HepG2 (cell line): ENCODE measurements around the gene BCO2. TPM values are rescaled to one million over a fixed set of nuclear protein-coding genes. Genes with fewer than 3 reads are reported as not detected.
A peak's percentile ranks its signal among the peaks of the same experiment; 100 is the strongest.

Experiments
- CAMTA2 ChIP-seq: sonication (generic); formaldehyde crosslinking; IDR thresholded peaks from 2 replicates; pipeline ENCODE4 v1.4.0; 2020; ENCODE audit warnings: mild to moderate bottlenecking, missing genetic modification reagents, borderline replicate concordance
- CEBPB ChIP-seq: IDR thresholded peaks from 2 replicates; pipeline ENCODE4 v1.6.1; 2011; ENCODE audit warnings: low read depth, low read length, improper control_type of control experiment, borderline replicate concordance
- GPN1 ChIP-seq: sonication (generic); formaldehyde crosslinking; IDR thresholded peaks from 2 replicates; pipeline ENCODE4 v1.5.1; 2020; ENCODE audit warnings: missing genetic modification reagents, borderline replicate concordance
- HDAC2 ChIP-seq: sonication (generic); formaldehyde crosslinking; IDR thresholded peaks from 2 replicates; pipeline ENCODE4 v1.4.0; 2020; ENCODE audit warnings: missing genetic modification reagents
- MAFK ChIP-seq, 2 experiments: IDR thresholded peaks in 1 of 2; conservative IDR thresholded peaks in 1 of 2; 2 replicates each; pipeline ENCODE4 v1.6.1; 2011; ENCODE audit warnings: improper control_type of control experiment in 2 of 2, low read length in 2 of 2
- MLLT10 ChIP-seq: sonication (generic); formaldehyde crosslinking; IDR thresholded peaks from 2 replicates; pipeline ENCODE4 v1.4.0; 2020; ENCODE audit warnings: missing genetic modification reagents
- NFKBIZ ChIP-seq: IDR thresholded peaks from 2 replicates; pipeline ENCODE4 v1.6.1; 2018; ENCODE audit warnings: missing genetic modification reagents, missing compliant biosample characterization
- ONECUT2 ChIP-seq: sonication (generic); formaldehyde crosslinking; IDR thresholded peaks from 2 replicates; pipeline ENCODE4 v1.4.0; 2020; ENCODE audit warnings: missing genetic modification reagents
- PLRG1 ChIP-seq: fragments of 450-650 bp; conservative IDR thresholded peaks from 2 replicates; pipeline ENCODE4 v1.6.1; 2016
- USF2 ChIP-seq, 2 experiments: sonication (generic) in 1 of 2; formaldehyde crosslinking in 1 of 2; IDR thresholded peaks; 2 replicates each; pipeline versions ENCODE4 v1.5.1 to v1.6.1; 2011 to 2020; ENCODE audit warnings: borderline replicate concordance in 1 of 2, low read depth in 1 of 2, low read length in 1 of 2, mild to moderate bottlenecking in 1 of 2, missing genetic modification reagents in 1 of 2, moderate library complexity in 1 of 2
- ZFP36 ChIP-seq: fragments of 150-350 bp; IDR thresholded peaks from 2 replicates; pipeline ENCODE4 v1.6.1; 2018; ENCODE audit warnings: borderline replicate concordance, low read length, low read depth; ENCODE audit not compliant: partially characterized antibody
- ZNF251 ChIP-seq: sonication (generic); formaldehyde crosslinking; IDR thresholded peaks from 2 replicates; pipeline ENCODE4 v1.9.0; 2021; ENCODE audit warnings: mild to moderate bottlenecking, missing genetic modification reagents
- ZNF3 ChIP-seq: IDR thresholded peaks from 2 replicates; pipeline ENCODE4 v1.7.0; 2017; ENCODE audit warnings: inconsistent platforms
- ZNF383 ChIP-seq: sonication (generic); formaldehyde crosslinking; IDR thresholded peaks from 2 replicates; pipeline ENCODE4 v1.4.0; 2020; ENCODE audit warnings: missing genetic modification reagents, mild to moderate bottlenecking, borderline replicate concordance
- ZNF577 ChIP-seq: sonication (generic); formaldehyde crosslinking; IDR thresholded peaks from 2 replicates; pipeline ENCODE4 v1.4.0; 2020; ENCODE audit warnings: mild to moderate bottlenecking, low read depth, missing genetic modification reagents, borderline replicate concordance
- ZNF746 ChIP-seq: sonication (generic); formaldehyde crosslinking; IDR thresholded peaks from 2 replicates; pipeline ENCODE4 v1.8.0; 2022; ENCODE audit warnings: mild to moderate bottlenecking, missing genetic modification reagents
- polyA plus RNA-seq, 8 experiments: library from polyadenylated mRNA; depleted of rRNA in 3 of 8; stranded (reverse) in 7 of 8; unstranded in 1 of 8; fragments of >200 nt; fragmentation: Illumina TruSeq in 4 of 8; extraction: Trizol in 4 of 8; gene quantifications; 2 replicates each; pipeline versions ENCODE4 v1.2.1 to v1.2.3, GENCODE V29; 2011 to 2016; ENCODE audit warnings: low read depth in 4 of 8, missing spikeins in 1 of 8, mixed read lengths in 1 of 8; ENCODE audit not compliant: insufficient read depth in 1 of 8
- total RNA-seq, 5 experiments: library from RNA; depleted of rRNA; stranded (reverse); fragments of >200 nt; fragmentation: Illumina TruSeq; extraction: Trizol; gene quantifications; 2 replicates each; pipeline ENCODE4 v1.2.3, GENCODE V29; 2016; ENCODE audit warnings: low read depth in 1 of 5
- TF ChIP-seq, protein P1 (sequence below), 2 experiments: fragments of 450-650 bp in 1 of 2; sonication (generic) in 1 of 2; formaldehyde crosslinking in 1 of 2; IDR thresholded peaks; 2 replicates each; pipeline versions ENCODE4 v1.6.1 to v1.8.0; 2016 to 2022; ENCODE audit warnings: antibody characterized with exemption in 1 of 2, mild to moderate bottlenecking in 1 of 2, missing genetic modification reagents in 1 of 2
- TF ChIP-seq, protein P2 (sequence below): sonication (generic); formaldehyde crosslinking; IDR thresholded peaks from 2 replicates; pipeline ENCODE4 v1.8.0; 2022; ENCODE audit warnings: mild to moderate bottlenecking, missing genetic modification reagents

The BCO2 gene
- total and polyA plus RNA-seq, 2 of the 13 experiments (the other 11 are each of a cell fraction or from before 2014, with no cell fraction given) = 0.38 to 0.58 TPM

- TF ChIP-seq, protein P1, sequence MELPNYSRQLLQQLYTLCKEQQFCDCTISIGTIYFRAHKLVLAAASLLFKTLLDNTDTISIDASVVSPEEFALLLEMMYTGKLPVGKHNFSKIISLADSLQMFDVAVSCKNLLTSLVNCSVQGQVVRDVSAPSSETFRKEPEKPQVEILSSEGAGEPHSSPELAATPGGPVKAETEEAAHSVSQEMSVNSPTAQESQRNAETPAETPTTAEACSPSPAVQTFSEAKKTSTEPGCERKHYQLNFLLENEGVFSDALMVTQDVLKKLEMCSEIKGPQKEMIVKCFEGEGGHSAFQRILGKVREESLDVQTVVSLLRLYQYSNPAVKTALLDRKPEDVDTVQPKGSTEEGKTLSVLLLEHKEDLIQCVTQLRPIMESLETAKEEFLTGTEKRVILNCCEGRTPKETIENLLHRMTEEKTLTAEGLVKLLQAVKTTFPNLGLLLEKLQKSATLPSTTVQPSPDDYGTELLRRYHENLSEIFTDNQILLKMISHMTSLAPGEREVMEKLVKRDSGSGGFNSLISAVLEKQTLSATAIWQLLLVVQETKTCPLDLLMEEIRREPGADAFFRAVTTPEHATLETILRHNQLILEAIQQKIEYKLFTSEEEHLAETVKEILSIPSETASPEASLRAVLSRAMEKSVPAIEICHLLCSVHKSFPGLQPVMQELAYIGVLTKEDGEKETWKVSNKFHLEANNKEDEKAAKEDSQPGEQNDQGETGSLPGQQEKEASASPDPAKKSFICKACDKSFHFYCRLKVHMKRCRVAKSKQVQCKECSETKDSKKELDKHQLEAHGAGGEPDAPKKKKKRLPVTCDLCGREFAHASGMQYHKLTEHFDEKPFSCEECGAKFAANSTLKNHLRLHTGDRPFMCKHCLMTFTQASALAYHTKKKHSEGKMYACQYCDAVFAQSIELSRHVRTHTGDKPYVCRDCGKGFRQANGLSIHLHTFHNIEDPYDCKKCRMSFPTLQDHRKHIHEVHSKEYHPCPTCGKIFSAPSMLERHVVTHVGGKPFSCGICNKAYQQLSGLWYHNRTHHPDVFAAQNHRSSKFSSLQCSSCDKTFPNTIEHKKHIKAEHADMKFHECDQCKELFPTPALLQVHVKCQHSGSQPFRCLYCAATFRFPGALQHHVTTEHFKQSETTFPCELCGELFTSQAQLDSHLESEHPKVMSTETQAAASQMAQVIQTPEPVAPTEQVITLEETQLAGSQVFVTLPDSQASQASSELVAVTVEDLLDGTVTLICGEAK (IDR thresholded peaks at IDR 0.05) = no peak
- TF ChIP-seq, protein P1 (CRISPR knock-in tag; IDR thresholded peaks at IDR 0.05) = no peak
- TF ChIP-seq CAMTA2 (CRISPR knock-in tag) (no peak), ZNF251 (no peak), ZNF746 (CRISPR knock-in tag) (no peak), ZFP36 (no peak), PLRG1 (no peak), ZNF577 (CRISPR knock-in tag) (no peak), MLLT10 (CRISPR knock-in tag) (no peak), GPN1 (CRISPR knock-in tag) (no peak), ONECUT2 (CRISPR knock-in tag) (no peak), MAFK (conservative IDR thresholded peaks at IDR 0.05 in 1 of 2, IDR thresholded peaks at IDR 0.05 in 1 of 2; ENCODE audit: low read length in 2 of 2) (no peak), NFKBIZ (CRISPR knock-in tag) (no peak), ZNF383 (CRISPR knock-in tag) (no peak), HDAC2 (0 out of 2 replicates have a peak, but pooled peaks have one; percentile 11), CEBPB (0 out of 2 replicates have a peak, but pooled peaks have one; percentile 8), ZNF3 (CRISPR knock-in tag) (no peak), USF2 (IDR thresholded peaks at IDR 0.05; ENCODE audit: low read depth, low read length) (no peak), USF2 (CRISPR knock-in tag; IDR thresholded peaks at IDR 0.05; ENCODE audit: borderline replicate concordance) (no peak)
- TF ChIP-seq, protein P2, sequence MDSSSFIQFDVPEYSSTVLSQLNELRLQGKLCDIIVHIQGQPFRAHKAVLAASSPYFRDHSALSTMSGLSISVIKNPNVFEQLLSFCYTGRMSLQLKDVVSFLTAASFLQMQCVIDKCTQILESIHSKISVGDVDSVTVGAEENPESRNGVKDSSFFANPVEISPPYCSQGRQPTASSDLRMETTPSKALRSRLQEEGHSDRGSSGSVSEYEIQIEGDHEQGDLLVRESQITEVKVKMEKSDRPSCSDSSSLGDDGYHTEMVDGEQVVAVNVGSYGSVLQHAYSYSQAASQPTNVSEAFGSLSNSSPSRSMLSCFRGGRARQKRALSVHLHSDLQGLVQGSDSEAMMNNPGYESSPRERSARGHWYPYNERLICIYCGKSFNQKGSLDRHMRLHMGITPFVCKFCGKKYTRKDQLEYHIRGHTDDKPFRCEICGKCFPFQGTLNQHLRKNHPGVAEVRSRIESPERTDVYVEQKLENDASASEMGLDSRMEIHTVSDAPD (CRISPR knock-in tag) = no peak; the same call in 1 of the 2 replicates
These were observed 66.2 kb downstream of the BCO2 start (continued) for GRCh38 chr11:112241486-112241885.
